SK-N-SH (cell line): ENCODE results near the gene GPR179. TPM values are rescaled to one million over a fixed set of nuclear protein-coding genes. Genes with fewer than 3 reads are reported as not detected.

Experiments
- CTCF ChIA-PET: fragments of 300-600, 350-600 bp; formaldehyde crosslinking; extraction: SDS; loops from one replicate; lab custom pipeline; 2021; lab: Yijun Ruan, JAX
- POLR2A ChIA-PET: fragments of 350-600 bp; sonication (Branson Sonifier 250); formaldehyde crosslinking; extraction: SDS; loops from one replicate; lab custom pipeline; 2020; ENCODE audit warnings: antibody characterized with exemption, inconsistent platforms; lab: Yijun Ruan, JAX
- DNase-seq: peaks from one replicate; pipeline ENCODE4 v3.0.0; 2012
- H2AFZ ChIP-seq: fragments of 200-600 bp; sonication (generic); 2 replicates; pipeline ENCODE4 v1.8.1; 2016; ENCODE audit warnings: antibody characterized with exemption, mild to moderate bottlenecking, low read depth
- H3F3A ChIP-seq: fragments of 200-600 bp; sonication (generic); replicated peaks from 2 replicates; pipeline ENCODE3; 2016; ENCODE audit warnings: antibody characterized with exemption, mild to moderate bottlenecking; ENCODE audit not compliant: insufficient read depth
- H3K27ac ChIP-seq, 2 experiments: fragments of 200-500 bp in 1 of 2; fragments of 200-600 bp in 1 of 2; sonication (Bioruptor generic) in 1 of 2; sonication (generic), shearing (Covaris generic) in 1 of 2; 2 replicates each; pipeline versions ENCODE4 v1.5.1 to v1.6.1; 2014 to 2016; ENCODE audit warnings: low read depth in 2 of 2, inconsistent platforms in 1 of 2, low read length in 1 of 2, mild to moderate bottlenecking in 1 of 2, mixed read lengths in 1 of 2
- H3K27me3 ChIP-seq: fragments of 200-600 bp; sonication (generic), shearing (Covaris generic); 2 replicates; pipeline ENCODE4 v1.6.1; 2016; ENCODE audit warnings: mixed run types; ENCODE audit not compliant: insufficient read depth
- H3K36me3 ChIP-seq, 2 experiments: fragments of 200-500 bp in 1 of 2; fragments of 200-600 bp in 1 of 2; sonication (Bioruptor generic) in 1 of 2; sonication (generic) in 1 of 2; replicated peaks in 1 of 2; 2 replicates each; pipeline versions ENCODE3 to v1.5.1; 2014 to 2016; ENCODE audit warnings: low read length in 1 of 2, mild to moderate bottlenecking in 1 of 2; ENCODE audit not compliant: insufficient read depth in 2 of 2, control insufficient read depth in 1 of 2
- H3K4me1 ChIP-seq, 2 experiments: fragments of 200-500 bp in 1 of 2; fragments of 200-600 bp in 1 of 2; sonication (Bioruptor generic) in 1 of 2; sonication (generic), shearing (Covaris generic) in 1 of 2; 2 replicates each; pipeline versions ENCODE4 v1.5.1 to v1.6.1; 2014 to 2016; ENCODE audit warnings: low read depth in 1 of 2, low read length in 1 of 2, mixed run types in 1 of 2; ENCODE audit not compliant: insufficient read depth in 2 of 2, control insufficient read depth in 1 of 2
- H3K4me2 ChIP-seq: fragments of 200-600 bp; sonication (generic), shearing (Covaris generic); 2 replicates; pipeline ENCODE4 v1.6.1; 2017; ENCODE audit warnings: mixed run types
- H3K4me3 ChIP-seq, 2 experiments: fragments of 200-500 bp in 1 of 2; fragments of 200-600 bp in 1 of 2; sonication (Bioruptor generic) in 1 of 2; sonication (generic), shearing (Covaris generic) in 1 of 2; 2 replicates each; pipeline versions ENCODE4 v1.5.1 to v1.8.1; 2014 to 2016; ENCODE audit warnings: low read depth in 2 of 2, inconsistent platforms in 1 of 2, low read length in 1 of 2, mild to moderate bottlenecking in 1 of 2, mixed read lengths in 1 of 2, moderate library complexity in 1 of 2
- H3K79me2 ChIP-seq: fragments of 200-600 bp; sonication (generic); 2 replicates; pipeline ENCODE4 v1.8.1; 2017; ENCODE audit warnings: mild to moderate bottlenecking; ENCODE audit not compliant: insufficient read depth
- H3K9ac ChIP-seq: fragments of 200-600 bp; sonication (generic); 2 replicates; pipeline ENCODE4 v1.6.1; 2017; ENCODE audit warnings: mixed run types
- H3K9me2 ChIP-seq: fragments of 200-600 bp; sonication (generic); 2 replicates; pipeline ENCODE4 v1.6.1; 2017; ENCODE audit warnings: mixed run types
- H3K9me3 ChIP-seq: fragments of 200-600 bp; sonication (generic); 2 replicates; pipeline ENCODE4 v1.6.1; 2017; ENCODE audit warnings: mixed run types, mild to moderate bottlenecking, moderate library complexity
- H4K20me1 ChIP-seq: fragments of 200-600 bp; sonication (generic); 2 replicates; pipeline ENCODE4 v1.6.1; 2017; ENCODE audit warnings: mild to moderate bottlenecking, mixed run types; ENCODE audit not compliant: insufficient read depth
- CTCF ChIP-seq: fragments of 200-600 bp; sonication (generic); IDR thresholded peaks from 2 replicates; pipeline ENCODE4 v1.6.1; 2017; ENCODE audit warnings: antibody characterized with exemption, mild to moderate bottlenecking, moderate library complexity
- EP300 ChIP-seq, 2 experiments: IDR thresholded peaks; 2 replicates each; pipeline versions ENCODE4 v1.4.0 to v1.6.1; 2012; ENCODE audit warnings: borderline replicate concordance in 1 of 2, low read depth in 1 of 2, low read length in 1 of 2
- EZH2phosphoT487 ChIP-seq: fragments of 200-600 bp; sonication (generic); IDR thresholded peaks from 2 replicates; pipeline ENCODE4 v1.6.1; 2017; ENCODE audit warnings: low read depth, mixed run types, mild to moderate bottlenecking, antibody characterized with exemption, moderate library complexity, borderline replicate concordance
- FOSL2 ChIP-seq: IDR thresholded peaks from 2 replicates; pipeline ENCODE4 v1.4.0; 2012; ENCODE audit warnings: low read depth, mild to moderate bottlenecking, moderate library complexity, borderline replicate concordance
- GABPA ChIP-seq: IDR thresholded peaks from 2 replicates; pipeline ENCODE4 v1.4.0; 2012; ENCODE audit warnings: low read depth, mild to moderate bottlenecking
- IRF3 ChIP-seq: fragments of 150-350 bp; IDR thresholded peaks from 2 replicates; pipeline ENCODE4 v1.6.1; 2016; ENCODE audit warnings: mild to moderate bottlenecking, low read depth, low read length
- RAD21 ChIP-seq: IDR thresholded peaks from 2 replicates; pipeline ENCODE4 v1.6.1; 2012; ENCODE audit warnings: mild to moderate bottlenecking, low read length
- REST ChIP-seq: IDR thresholded peaks from 2 replicates; pipeline ENCODE4 v1.6.1; 2012; ENCODE audit warnings: mild to moderate bottlenecking, low read depth, low read length, moderate library complexity
- TAF1 ChIP-seq: IDR thresholded peaks from 2 replicates; pipeline ENCODE4 v1.6.1; 2012; ENCODE audit warnings: low read depth, mild to moderate bottlenecking, low read length, moderate library complexity, borderline replicate concordance
- YY1 ChIP-seq: IDR thresholded peaks from 2 replicates; pipeline ENCODE4 v1.4.0; 2012; ENCODE audit warnings: low read depth, mild to moderate bottlenecking
- WGBS: methylation state at CpG from one replicate; pipeline ENCODE4 v1.1.6; 2017; ENCODE audit warnings: low lambda C conversion rate; 5-methylcytosine and 5-hydroxymethylcytosine counted together
- polyA plus RNA-seq, 3 experiments: library from polyadenylated mRNA; depleted of rRNA; stranded (reverse); fragments of >200 nt; gene quantifications; 2 replicates each; pipeline ENCODE4 v1.2.3, GENCODE V29; 2012

Gene GPR179
- polyA plus RNA-seq, 1 of the 3 experiments (the other 2 are of a cell fraction), result 0.02 TPM

- Histone ChIP-seq H3K9ac (no peak overlapping the region), H3K79me2 (no peaks in the 10 kb centered on the region), H3F3A (no peaks in the 10 kb centered on the region), H2AFZ (no peak overlapping the region), H3K4me2 (no peak overlapping the region), H3K36me3 (no peaks in the 10 kb centered on the region), H4K20me1 (no peaks in the 10 kb centered on the region)
- ChIA-PET CTCF (interaction anchor here (0.7 to 24.7 kb wide), 5 partner anchors 8 to 169 kb away, joined by 3 to 423 read pairs (median 303); partner anchors contain the start of genes GPR179 and SOCS7), POLR2A (no interaction called here)
- no peak for DNase-seq
- no peak for TF ChIP-seq IRF3
- TF ChIP-seq REST, result no peak
- no peak for TF ChIP-seq EZH2phosphoT487
- TF ChIP-seq FOSL2, result no peak
- TF ChIP-seq YY1, result no peak
- TF ChIP-seq GABPA, result no peak
- no peak for TF ChIP-seq EP300 (IDR thresholded peaks at IDR 0.05; ENCODE audit: borderline replicate concordance in 1 of 2, low read depth in 1 of 2, low read length in 1 of 2)
- no peak for TF ChIP-seq RAD21
- no peak for TF ChIP-seq CTCF
- TF ChIP-seq, all 33 proteins: peak for 0
- Histone ChIP-seq H3K27me3 (no peaks in the 10 kb centered on the region), H3K4me3 (no peak overlapping the region), H3K9me2 (no peaks in the 10 kb centered on the region), H3K9me3 (no peaks in the 10 kb centered on the region), H3K4me1 (peaks cover 0 to 11% of the 10 kb centered on the region in 2 experiments; a peak in 1 of 4 replicates), H3K27ac (no peak overlapping the region)
These were observed 3.9 kb downstream of the GPR179 start for GRCh38 chr17:38339891-38340290.

GRCh38 chr17:38338535-38338934, 5.2 kb downstream of the GPR179 start:
- no peak overlapping the region for H3K9ac ChIP-seq
- H3F3A ChIP-seq, result no peaks in the 10 kb centered on the region
- H3K36me3 ChIP-seq, result no peaks in the 10 kb centered on the region
- POLR2A ChIA-PET, result no interaction called here
- no peaks in the 10 kb centered on the region for H4K20me1 ChIP-seq
- 62% methylated on average over 4 of the region's 4 CpGs for WGBS
- DNase-seq, result no peak
- no peak overlapping the region for H3K4me3 ChIP-seq
- CTCF ChIA-PET, result interaction anchor here (0.8 to 24.7 kb wide), 4 partner anchors 8 to 83 kb away, joined by 3 to 303 read pairs (median 154); partner anchors contain the start of genes GPR179 and SOCS7
- H3K4me2 ChIP-seq, result no peak overlapping the region
- no peaks in the 10 kb centered on the region for H3K79me2 ChIP-seq
- no peak overlapping the region for H3K27ac ChIP-seq
- TF ChIP-seq EZH2phosphoT487 (no peak), TAF1 (no peak), CTCF (no peak)
- TF ChIP-seq, all 33 proteins: peak for 0
- no peak overlapping the region for H2AFZ ChIP-seq
- no peaks in the 10 kb centered on the region for H3K27me3 ChIP-seq
- H3K4me1 ChIP-seq, result peaks cover 0 to 11% of the 10 kb centered on the region in 2 experiments; a peak in 1 of 4 replicates
- H3K9me3 ChIP-seq, result no peaks in the 10 kb centered on the region
- no peaks in the 10 kb centered on the region for H3K9me2 ChIP-seq
